Transverse colon (tissue), 4 donors: Measurements from ENCODE around the gene ZNF213.
"Not testable (repeated sequence)": the region's sequence is repeated elsewhere in the genome, so short reads cannot be mapped to it uniquely, and the experiment has no call there.

Experiments used
- EP300 ChIP-seq: sonication (generic); formaldehyde crosslinking; IDR thresholded peaks from one replicate; pipeline ENCODE4 v1.6.1; 2017; ENCODE audit warnings: antibody characterized with exemption, low read depth
- POLR2A ChIP-seq: fragments of 450-650 bp; IDR thresholded peaks from one replicate; pipeline ENCODE4 v1.6.1; 2016; ENCODE audit warnings: antibody characterized with exemption, mild to moderate bottlenecking, moderate library complexity
- POLR2AphosphoS5 ChIP-seq, 3 donors: sonication (generic); formaldehyde crosslinking; IDR thresholded peaks; one replicate each; pipeline ENCODE4 v1.6.1; 2016; ENCODE audit warnings: antibody characterized with exemption in 3 of 3
- TF ChIP-seq, protein P1 (sequence below), 5 experiments: fragments of 200-600 bp in 3 of 5; fragments of 450-650 bp in 2 of 5; sonication (generic) in 3 of 5; IDR thresholded peaks; 1 replicate in 2 of 5; 2 replicates in 3 of 5; pipeline ENCODE4 v1.5.1; 2016 to 2017; ENCODE audit warnings: antibody characterized with exemption in 5 of 5, inconsistent platforms in 3 of 5, mild to moderate bottlenecking in 2 of 5, moderate library complexity in 1 of 5

DNA sequence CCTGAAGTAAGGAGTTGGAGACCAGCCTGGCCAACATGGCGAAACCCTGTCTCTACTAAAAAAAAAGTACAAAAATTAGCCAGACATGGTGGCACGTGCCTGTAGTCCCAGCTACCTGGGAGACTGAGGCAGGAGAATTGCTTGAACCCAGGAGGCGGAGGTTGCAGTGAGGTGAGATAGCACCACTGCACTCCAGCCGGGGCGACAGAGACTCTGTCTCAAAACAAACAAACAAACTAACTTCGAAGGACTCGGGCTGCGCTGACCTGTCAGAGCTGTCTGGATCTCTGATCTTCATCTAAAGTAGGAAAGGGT, 47.4 kb downstream of the ZNF213 start:
- TF ChIP-seq, protein P1, sequence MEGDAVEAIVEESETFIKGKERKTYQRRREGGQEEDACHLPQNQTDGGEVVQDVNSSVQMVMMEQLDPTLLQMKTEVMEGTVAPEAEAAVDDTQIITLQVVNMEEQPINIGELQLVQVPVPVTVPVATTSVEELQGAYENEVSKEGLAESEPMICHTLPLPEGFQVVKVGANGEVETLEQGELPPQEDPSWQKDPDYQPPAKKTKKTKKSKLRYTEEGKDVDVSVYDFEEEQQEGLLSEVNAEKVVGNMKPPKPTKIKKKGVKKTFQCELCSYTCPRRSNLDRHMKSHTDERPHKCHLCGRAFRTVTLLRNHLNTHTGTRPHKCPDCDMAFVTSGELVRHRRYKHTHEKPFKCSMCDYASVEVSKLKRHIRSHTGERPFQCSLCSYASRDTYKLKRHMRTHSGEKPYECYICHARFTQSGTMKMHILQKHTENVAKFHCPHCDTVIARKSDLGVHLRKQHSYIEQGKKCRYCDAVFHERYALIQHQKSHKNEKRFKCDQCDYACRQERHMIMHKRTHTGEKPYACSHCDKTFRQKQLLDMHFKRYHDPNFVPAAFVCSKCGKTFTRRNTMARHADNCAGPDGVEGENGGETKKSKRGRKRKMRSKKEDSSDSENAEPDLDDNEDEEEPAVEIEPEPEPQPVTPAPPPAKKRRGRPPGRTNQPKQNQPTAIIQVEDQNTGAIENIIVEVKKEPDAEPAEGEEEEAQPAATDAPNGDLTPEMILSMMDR (IDR thresholded peaks at IDR 0.05) = not testable (repeated sequence)
- TF ChIP-seq POLR2A; POLR2AphosphoS5 (IDR thresholded peaks at IDR 0.05); EP300: not testable (repeated sequence)
